ENCODE results near the gene MYL3.

The MYL3 gene

DNA sequence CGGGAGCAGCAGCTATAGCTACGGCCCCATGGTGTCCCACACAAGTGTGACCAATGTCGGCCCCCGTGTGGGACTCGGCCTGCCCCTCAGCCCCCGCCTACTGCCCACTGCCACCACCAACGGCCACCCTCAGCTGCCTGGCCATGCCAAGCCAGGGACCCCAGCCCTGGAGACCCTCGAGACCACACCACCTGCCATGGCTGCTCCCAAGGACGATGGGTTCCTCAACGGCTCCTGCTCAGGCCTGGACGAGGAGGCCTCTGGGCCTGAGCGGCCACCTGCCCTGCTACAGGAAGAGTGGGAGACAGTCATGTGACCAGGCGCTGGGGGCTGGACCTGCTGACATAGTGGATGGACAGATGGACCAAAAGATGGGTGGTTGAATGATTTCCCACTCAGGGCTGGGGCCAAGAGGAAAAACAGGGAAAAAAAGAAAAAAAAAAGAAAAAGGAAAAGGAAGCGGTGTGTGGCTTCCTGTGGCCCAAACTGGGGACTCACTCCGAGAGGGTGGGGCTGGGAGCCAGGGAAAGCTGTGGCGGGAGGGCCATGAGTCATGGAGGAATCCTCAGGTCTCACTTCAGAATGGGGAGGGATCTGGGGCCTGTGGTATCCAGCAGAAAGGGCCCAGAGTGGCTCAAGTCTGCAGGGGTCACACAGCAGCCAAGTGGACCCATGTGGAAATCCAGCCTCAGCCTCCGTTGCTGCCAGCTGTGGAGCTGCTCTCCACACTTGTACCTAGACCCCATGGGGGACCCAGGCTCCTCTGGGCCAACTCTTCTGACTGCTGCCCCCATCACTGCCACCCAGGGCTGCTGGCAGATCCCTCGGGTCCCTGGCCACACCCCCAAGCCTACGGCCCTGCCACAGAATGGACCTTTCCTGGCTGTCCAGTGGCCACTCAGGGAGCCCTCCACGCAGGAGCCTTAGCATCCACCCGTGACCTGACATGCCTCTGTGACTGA is 40.4 kb upstream of the MYL3 start:
- TF ChIP-seq EZH2phosphoT487 (IDR thresholded peaks at IDR 0.05; ENCODE audit: borderline replicate concordance, low read length): no peak
- no peak overlapping the region for H3K27ac ChIP-seq (ENCODE audit: low read depth, low read length)
- no peaks in the 10 kb centered on the region for H3F3A ChIP-seq (ENCODE audit: control insufficient read depth, insufficient read depth)
- no peaks in the 10 kb centered on the region for H3K9me3 ChIP-seq (ENCODE audit: control insufficient read depth, insufficient read depth, low read length)
- peaks cover 8% of the 10 kb centered on the region for H3K27me3 ChIP-seq (ENCODE audit: control insufficient read depth, low read length)
- no peaks in the 10 kb centered on the region for H3K36me3 ChIP-seq (ENCODE audit: control insufficient read depth, low read length)
- H3K79me2 ChIP-seq (ENCODE audit: control insufficient read depth, low read length): no peaks in the 10 kb centered on the region
- no peak overlapping the region for H3K4me2 ChIP-seq (ENCODE audit: low read length)
- no peak overlapping the region for H3K4me3 ChIP-seq (ENCODE audit: low read length)
- H3K9me2 ChIP-seq (replicated peaks; ENCODE audit: control insufficient read depth, low read length): no peaks in the 10 kb centered on the region
- H4K20me1 ChIP-seq (ENCODE audit: control insufficient read depth, insufficient read depth, low read depth, low read length): no peaks in the 10 kb centered on the region
- peaks cover 6% of the 10 kb centered on the region for H3K4me1 ChIP-seq (ENCODE audit: control insufficient read depth, low read length)

GRCh38 chr3:46902188-46902631 is 39.0 kb upstream of the MYL3 start:
- no peaks in the 10 kb centered on the region for H3K79me2 ChIP-seq (ENCODE audit: control insufficient read depth, low read length)
- no peaks in the 10 kb centered on the region for H3F3A ChIP-seq (ENCODE audit: control insufficient read depth, insufficient read depth)
- H3K4me2 ChIP-seq (ENCODE audit: low read length): no peak overlapping the region
- H3K27ac ChIP-seq (ENCODE audit: low read depth, low read length): no peak overlapping the region
- no peaks in the 10 kb centered on the region for H3K36me3 ChIP-seq (ENCODE audit: control insufficient read depth, low read length)
- H3K9me3 ChIP-seq (ENCODE audit: control insufficient read depth, insufficient read depth, low read length): no peaks in the 10 kb centered on the region
- H3K9me2 ChIP-seq (replicated peaks; ENCODE audit: control insufficient read depth, low read length): no peaks in the 10 kb centered on the region
- peaks cover 14% of the 10 kb centered on the region for H3K4me1 ChIP-seq (ENCODE audit: control insufficient read depth, low read length)
- H3K27me3 ChIP-seq (ENCODE audit: control insufficient read depth, low read length): peaks cover 12% of the 10 kb centered on the region
- TF ChIP-seq CTCF (IDR thresholded peaks at IDR 0.05; ENCODE audit: low read depth, low read length, poor library complexity, severe bottlenecking) (no peak), EZH2phosphoT487 (IDR thresholded peaks at IDR 0.05; ENCODE audit: borderline replicate concordance, low read length) (no peak)
- no peak overlapping the region for H3K4me3 ChIP-seq (ENCODE audit: low read length)
- no peaks in the 10 kb centered on the region for H4K20me1 ChIP-seq (ENCODE audit: control insufficient read depth, insufficient read depth, low read depth, low read length)

- Histone ChIP-seq H3K4me2 (ENCODE audit: low read length) (no peak overlapping the region), H3K79me2 (ENCODE audit: control insufficient read depth, low read length) (no peaks in the 10 kb centered on the region), H3K4me3 (ENCODE audit: low read length) (no peak overlapping the region), H3K27me3 (ENCODE audit: control insufficient read depth, low read length) (peaks cover 16% of the 10 kb centered on the region), H4K20me1 (ENCODE audit: control insufficient read depth, insufficient read depth, low read depth, low read length) (no peaks in the 10 kb centered on the region), H3K9me3 (ENCODE audit: control insufficient read depth, insufficient read depth, low read length) (no peaks in the 10 kb centered on the region), H3K36me3 (ENCODE audit: control insufficient read depth, low read length) (no peaks in the 10 kb centered on the region), H3K9me2 (replicated peaks; ENCODE audit: control insufficient read depth, low read length) (no peaks in the 10 kb centered on the region), H3F3A (ENCODE audit: control insufficient read depth, insufficient read depth) (no peaks in the 10 kb centered on the region), H3K4me1 (ENCODE audit: control insufficient read depth, low read length) (peaks cover 14% of the 10 kb centered on the region), H3K27ac (ENCODE audit: low read depth, low read length) (no peak overlapping the region)
- TF ChIP-seq CTCF (IDR thresholded peaks at IDR 0.05; ENCODE audit: low read depth, low read length, poor library complexity, severe bottlenecking) (no peak), EZH2phosphoT487 (IDR thresholded peaks at IDR 0.05; ENCODE audit: borderline replicate concordance, low read length) (no peak)
These were observed 38.4 kb upstream of the MYL3 start for GRCh38 chr3:46901591-46902187.

- Histone ChIP-seq H4K20me1 (ENCODE audit: control insufficient read depth, insufficient read depth, low read depth, low read length) (no peaks in the 10 kb centered on the region), H3K9me3 (ENCODE audit: control insufficient read depth, insufficient read depth, low read length) (no peaks in the 10 kb centered on the region), H3K4me1 (ENCODE audit: control insufficient read depth, low read length) (peaks cover 14% of the 10 kb centered on the region), H3K9me2 (replicated peaks; ENCODE audit: control insufficient read depth, low read length) (no peaks in the 10 kb centered on the region), H3K79me2 (ENCODE audit: control insufficient read depth, low read length) (no peaks in the 10 kb centered on the region), H3K27me3 (ENCODE audit: control insufficient read depth, low read length) (peaks cover 16% of the 10 kb centered on the region), H3F3A (ENCODE audit: control insufficient read depth, insufficient read depth) (no peaks in the 10 kb centered on the region), H3K4me2 (ENCODE audit: low read length) (no peak overlapping the region), H3K36me3 (ENCODE audit: control insufficient read depth, low read length) (no peaks in the 10 kb centered on the region), H3K27ac (ENCODE audit: low read depth, low read length) (no peak overlapping the region), H3K4me3 (ENCODE audit: low read length) (no peak overlapping the region)
- TF ChIP-seq EZH2phosphoT487 (IDR thresholded peaks at IDR 0.05; ENCODE audit: borderline replicate concordance, low read length): no peak
- no peak for TF ChIP-seq CTCF (IDR thresholded peaks at IDR 0.05; ENCODE audit: low read depth, low read length, poor library complexity, severe bottlenecking)
These were observed 37.8 kb upstream of the MYL3 start for GRCh38 chr3:46901061-46901460.

All from DOHH2 (cell line).